Measurements from ENCODE around the gene HYAL2.

HYAL2 gene

GRCh38 chr3:50269460-50269859 is 53.1 kb downstream of the HYAL2 start:
- DNase-seq (ENCODE audit: low spot score): no peak

- DNase-seq (ENCODE audit: low spot score): no peak
These were observed 53.7 kb downstream of the HYAL2 start, which contains the start of gene SEMA3B for GRCh38 chr3:50268703-50269451. TSS of gene SEMA3B (plus strand) at chr3:50269147. CDS start at chr3:50269241, 94 bp downstream.

GRCh38 chr3:50268276-50268675 is 54.3 kb downstream of the HYAL2 start:
- DNase-seq (ENCODE audit: low spot score): no peak
